DMS153 (cell line): ENCODE results near the gene NAALADL2.
A peak's percentile ranks its signal among the peaks of the same experiment; 100 is the strongest.

Experiments used
- DNase-seq: peaks from one replicate; lab custom pipeline; 2025; lab: John Stamatoyannopoulos, UW

Gene NAALADL2

DNA sequence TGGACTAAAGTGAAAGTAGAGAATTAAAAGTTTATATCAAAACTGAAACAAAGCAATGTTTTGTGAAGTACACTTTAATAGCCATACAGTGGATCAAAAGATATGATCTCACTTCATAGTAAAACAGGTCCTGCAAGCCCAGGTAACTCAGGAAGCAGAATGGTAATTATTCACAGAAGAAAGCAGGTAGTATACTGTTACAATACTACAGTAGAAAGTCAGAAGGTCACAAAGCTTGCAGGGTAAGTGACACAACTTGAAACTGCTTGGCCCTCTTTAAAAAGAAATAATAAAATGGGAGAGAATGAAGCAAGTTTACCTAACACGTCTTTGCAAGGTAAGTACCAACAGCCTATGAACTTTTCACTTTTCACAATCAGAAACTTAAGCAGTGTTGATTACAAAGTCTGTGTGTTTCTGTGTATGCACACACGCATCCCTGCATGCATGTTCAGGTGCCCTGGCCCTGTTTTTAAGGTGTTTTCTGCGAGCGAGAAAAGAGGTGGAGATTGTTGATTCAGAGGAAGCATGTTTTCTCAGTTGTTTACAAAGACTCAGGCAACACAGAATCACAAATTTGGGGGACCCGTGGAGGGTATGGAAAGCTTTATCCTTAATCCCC, at the start of gene NAALADL2:
Gene NAALADL2, plus strand, starts transcription at position 221 of the 622 bp plus-strand sequence.
- DNase-seq, result peak; percentile 61

DNA sequence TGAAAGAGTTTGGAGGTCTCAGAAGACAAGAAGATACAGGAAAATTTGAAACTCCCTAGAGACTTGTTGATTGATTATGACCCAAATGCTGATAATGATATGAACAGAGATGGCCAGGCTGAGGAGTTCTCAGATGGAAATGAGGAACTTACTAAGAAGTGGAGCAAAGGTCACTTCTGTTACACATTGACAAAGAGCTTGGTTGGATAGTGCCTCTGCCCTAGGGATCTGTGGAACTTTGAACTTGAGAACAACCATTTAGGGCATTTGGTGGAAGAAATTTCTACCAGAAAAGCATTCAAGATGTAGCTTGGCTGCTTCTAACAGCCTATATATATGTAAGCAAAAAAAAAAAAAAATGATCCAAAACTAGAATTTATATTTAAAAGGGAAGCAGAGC, 48.9 kb upstream of the NAALADL2 start:
- no peak for DNase-seq

DNA sequence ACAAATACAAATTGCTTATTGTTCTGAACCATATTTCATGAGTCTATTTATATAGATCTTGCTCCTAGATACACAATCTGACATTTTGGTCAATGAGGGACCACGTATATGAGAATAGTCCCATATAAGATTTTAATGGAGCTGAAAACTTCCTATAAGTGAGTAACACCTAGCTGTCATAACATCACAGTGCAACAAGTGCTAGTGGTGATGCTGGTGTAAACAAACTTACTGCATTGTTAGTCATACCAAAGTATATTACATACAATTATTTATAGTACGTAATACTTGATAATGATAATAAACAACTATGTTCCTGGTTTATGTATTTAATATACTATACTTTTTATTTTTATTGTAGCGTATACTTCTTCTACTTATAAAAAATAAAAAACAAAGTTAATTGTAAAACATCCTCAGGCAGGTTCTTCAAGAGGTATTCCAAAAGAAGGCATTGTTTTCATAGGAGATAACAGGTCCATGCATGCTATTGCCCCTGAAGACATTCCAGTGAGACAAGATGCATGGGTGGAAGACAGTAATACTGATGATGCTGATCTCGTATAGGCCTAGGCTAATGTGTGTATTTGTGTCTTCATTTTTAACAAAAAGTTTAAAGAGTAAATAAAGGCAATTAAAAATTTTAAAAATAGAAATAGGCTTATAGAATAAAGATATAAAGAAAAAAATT, 46.8 kb upstream of the NAALADL2 start:
- DNase-seq, result no peak

DNA sequence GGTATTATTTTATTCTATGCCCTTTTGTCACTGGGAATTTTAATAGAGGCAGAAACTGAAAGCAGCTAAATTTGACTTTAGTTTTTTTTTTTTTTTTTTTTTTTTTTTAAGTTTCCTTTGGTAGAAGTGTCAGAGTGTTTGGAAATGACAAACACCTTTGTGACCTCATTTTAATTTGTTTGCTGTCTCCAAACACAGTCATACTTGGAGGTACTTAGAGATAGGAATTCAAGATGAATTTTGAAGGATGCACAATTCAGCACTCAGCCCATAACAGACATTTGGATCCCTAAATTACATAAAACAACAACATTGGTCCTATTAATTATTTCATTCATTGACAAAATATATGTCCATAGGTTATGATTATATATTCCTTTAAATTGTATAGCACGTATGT, 43.4 kb upstream of the NAALADL2 start:
- DNase-seq, result no peak

DNA sequence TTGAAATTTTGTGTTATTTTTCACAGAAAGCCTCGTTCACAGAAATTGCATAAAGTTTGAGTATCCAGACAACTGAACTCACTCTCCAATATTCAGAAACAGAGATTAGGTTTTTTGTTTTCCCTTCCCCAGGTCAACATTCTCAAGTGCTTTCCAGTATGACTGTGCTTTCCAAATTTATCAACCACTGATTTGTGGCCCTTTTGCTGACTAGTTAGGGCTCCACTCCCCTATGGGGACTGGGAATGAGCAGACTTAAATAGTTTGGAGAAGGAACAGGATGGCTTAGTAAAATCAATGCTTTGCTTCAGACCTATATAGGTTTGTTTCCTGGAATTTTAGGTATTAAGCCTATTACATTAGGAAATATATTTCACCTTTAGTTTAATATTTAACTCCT, 38.2 kb upstream of the NAALADL2 start:
- no peak for DNase-seq

DNA sequence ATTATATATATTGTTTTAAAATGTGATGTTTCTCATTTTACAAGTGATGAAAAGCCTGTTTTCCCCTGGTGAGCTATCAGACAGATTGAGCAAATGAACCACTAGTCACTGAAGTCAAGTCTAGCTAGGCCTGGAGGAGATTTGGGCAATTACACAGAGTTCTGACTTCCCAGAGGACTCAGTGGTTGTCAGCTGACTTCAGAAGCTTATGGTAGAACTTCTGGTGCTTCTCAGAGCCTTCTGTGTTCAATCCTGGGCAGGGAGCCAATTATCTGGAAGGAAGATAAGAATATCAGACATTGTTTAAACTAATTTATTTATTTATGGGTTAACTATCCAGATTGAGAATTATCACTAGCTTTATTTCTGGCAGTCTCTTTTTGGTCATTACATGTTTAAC, 37.7 kb upstream of the NAALADL2 start:
- DNase-seq, result no peak

DNA sequence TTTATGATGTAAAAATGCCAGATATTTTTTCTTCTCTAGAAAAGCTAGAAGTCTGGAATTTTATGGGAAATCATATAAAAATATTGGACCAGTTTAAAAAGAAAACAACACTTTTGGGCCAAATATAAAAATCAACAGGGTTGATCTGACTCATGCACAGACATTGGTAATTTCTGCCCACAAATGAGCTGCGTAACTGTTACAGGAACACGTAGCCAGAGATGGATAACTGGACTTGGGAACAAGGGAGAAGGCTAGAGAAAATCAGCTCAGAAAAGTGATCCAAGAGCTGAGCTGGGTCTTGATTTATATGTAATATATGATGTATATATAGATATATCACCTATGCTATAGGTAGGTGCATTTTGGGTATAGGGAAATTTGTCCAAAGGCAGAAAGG, 36.8 kb upstream of the NAALADL2 start:
- DNase-seq, result no peak

DNA sequence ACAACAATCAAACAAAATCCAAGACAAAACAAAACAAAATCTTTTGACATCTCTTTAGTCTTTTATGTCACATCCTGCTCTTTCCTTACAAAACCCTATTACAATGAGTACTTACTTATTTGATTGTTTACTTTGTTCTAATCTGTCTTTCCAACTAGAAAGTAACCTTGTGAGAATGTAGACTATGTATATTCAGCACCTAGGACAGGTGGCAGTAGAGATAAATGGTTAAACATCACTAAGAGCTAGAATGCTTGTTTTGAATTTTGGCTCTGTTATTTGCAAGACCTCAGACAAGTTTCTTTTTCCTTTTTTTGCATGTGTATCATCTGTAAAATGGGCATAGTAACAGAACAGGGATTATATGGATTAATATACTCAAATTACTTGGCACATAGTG, 33.1 kb upstream of the NAALADL2 start:
- no peak for DNase-seq

DNA sequence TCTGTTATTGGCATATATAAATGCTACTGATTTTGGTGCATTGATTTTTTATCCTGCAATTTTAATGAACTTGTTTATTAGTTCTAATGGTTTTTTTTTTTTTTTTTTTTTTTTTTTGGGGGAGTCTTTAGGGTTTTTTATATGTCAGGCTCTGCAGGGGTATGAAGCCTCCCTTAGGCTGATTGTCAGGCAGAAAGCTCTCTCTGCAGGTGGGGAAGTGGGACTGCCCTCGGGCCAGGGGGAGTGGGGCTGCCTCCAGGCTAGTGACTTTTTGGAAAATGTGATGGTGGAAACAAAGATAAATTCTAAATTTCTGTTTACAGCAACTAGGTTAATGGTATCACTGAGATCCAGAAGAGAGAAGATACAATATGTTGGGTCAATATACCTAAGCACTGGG, 14.4 kb upstream of the NAALADL2 start:
- no peak for DNase-seq

DNA sequence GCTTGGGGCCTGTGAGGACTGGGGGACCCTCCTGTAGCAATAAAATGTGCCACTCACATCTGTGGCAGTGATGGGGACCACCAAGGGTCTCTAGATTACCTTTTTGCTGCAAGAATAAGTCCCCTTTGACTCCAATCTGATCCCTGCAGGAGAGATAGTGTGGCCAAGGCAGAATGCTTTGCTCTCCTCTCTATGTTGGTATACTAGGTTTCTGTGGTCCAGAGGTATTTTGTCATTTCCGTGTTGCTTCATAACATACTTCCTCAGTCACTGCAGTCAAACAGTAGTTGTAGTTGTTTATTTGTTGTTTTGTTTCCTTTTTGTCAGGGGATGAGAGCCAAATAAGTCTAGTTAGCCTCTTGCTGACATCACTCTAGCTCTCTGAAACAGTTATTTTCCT, 13.1 kb upstream of the NAALADL2 start:
- DNase-seq, result no peak

DNA sequence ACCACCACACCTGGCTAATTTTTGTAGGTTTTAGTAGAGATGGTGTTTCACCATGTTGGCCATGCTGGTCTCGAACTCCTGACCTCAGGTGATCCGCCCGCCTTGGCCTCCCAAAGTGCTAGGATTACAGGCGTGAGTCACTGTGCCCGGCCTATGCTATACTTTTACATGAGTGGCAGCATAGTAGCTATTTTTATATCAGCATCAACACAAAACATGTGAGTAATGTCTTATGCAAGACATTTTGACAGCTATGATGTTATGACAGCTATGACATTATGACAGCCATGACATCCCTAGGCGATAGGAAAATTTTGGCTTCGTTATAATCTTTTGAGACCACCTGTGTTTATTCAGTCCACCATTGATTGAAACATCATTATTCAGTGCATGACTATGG, 4.1 kb upstream of the NAALADL2 start:
- DNase-seq, result no peak

DNA sequence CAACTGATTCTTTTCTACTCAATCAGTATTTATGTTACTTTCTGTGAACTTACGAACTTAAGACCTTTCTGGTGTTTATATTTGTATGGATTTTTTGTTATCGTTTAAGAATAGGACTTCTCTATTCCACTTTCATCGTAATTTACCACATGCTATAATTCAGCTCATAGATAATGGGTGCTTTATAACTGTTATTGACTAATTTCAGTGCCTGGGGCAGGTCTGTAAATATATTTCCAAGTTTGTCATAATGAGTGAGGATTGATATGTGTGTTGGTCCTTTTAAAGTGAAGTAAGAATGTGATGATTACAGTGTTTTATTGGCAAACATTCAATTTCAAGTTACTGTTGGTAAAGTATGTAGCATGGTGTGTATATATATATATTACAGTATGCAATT, 1.8 kb upstream of the NAALADL2 start:
- no peak for DNase-seq

DNA sequence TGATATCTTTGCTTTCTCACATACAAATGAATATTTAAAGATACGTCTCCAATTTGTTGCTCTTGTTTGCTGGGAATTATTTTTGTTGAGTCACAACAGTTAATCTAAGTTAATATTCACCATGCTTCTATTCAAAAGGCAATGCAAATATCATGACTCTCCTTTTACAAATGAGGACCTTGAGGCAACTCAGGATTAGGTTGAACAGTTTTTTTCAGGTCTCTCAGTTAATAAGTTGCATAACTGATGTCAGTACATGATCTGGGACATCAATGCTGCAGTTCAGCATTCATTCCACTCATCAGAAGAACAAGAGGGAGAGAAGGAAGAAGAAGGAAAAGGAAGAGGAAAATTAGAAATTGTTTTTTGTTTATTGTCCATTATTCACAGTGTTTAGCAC, 781 bp upstream of the NAALADL2 start:
- no peak for DNase-seq

DNA sequence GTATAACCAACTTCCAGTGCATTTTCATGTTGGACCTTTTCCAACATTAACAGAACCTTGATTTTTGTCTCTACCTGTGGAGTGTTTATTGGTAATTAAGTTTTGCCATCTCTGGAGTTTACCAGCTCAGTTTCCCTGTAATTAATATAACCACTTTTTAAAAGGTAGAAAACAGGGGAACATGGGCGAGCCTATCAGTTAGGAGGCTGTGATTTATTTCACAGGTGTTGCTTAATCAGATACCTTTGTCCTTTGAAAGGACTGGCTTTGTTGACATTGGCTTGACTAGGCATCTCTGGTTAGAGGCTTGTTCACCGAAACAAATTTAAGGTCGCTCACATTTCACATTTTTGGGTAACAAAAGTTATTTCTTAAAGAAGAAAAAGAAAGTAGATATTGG, 622 bp downstream of the NAALADL2 start:
- DNase-seq, result peak; percentile 76

DNA sequence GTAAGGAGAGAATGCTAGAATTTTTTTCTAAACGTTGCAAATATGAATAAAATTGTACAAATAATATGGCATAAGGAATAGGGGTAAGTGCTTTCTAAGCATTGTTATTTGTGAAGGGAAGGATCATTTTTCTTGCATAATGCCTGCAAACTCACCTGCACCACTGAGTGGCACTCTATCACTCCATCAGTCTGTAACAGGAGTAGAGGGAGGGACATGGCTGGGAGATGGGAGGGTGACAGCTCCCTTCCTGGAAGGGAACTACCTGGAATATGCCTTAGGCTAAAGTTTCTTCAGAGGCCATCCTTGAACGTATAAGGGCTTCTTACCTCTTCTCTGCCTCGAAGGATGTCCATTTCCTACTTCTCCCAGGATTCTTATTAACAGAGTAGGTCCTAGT, 3.0 kb downstream of the NAALADL2 start:
- peak; percentile 78 for DNase-seq

DNA sequence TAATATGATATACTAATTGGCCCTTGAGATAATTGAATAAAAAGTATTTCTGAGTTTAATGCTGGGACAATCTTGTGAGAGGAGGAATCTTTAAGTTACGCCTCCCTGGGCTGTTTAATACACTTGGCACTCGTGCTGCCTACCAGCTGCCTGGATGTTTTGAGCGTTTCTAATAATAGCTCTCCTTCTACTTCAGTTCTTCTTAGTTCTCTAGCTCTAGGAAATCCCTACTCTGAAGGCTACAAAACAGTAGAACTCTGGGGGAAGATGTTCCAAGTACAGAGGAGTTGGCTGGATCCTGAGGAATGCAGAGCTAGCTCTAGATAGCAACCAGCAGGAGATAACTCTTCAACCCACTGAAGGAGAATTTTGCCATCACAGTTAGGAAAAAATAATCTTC, 3.5 kb downstream of the NAALADL2 start:
- DNase-seq, result no peak

DNA sequence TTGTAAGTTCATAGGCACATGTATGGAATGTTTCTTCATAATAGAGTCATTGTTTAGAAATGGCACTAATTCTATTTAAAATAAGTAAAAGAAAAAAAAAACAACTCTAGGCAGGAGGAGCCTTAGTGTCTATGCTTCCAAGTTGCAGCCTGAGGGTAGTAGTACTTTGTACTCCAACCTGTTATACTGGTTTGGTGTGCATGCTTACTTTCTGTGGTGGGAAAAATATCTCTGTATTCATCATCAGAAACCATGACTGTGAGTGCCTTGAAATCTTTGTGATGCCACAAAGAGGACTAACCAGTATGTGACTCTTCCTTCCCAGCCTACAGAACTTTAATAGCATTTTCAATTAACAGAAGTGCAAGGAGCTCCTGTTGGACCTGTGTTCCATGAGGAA, 4.4 kb downstream of the NAALADL2 start:
- peak; percentile 56 for DNase-seq

DNA sequence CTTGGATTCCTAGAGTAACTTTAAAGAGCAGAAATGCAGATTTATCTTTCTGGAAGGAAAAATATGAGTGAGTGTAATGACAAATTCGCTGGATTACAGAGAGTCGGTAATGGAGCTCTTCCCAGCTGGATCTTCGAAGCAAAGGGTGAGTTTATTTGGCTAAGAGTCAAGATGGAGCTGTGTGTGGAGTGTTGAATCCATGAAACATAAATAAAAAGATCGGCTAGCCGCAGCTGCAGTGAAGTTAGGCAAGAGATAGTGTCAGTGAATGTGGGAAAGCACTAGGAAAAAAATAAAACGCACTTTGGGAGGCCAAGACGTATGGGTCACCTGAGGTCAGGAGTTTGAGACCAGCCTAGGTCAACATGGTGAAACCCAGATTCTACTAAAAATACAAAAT, 10.3 kb downstream of the NAALADL2 start:
- DNase-seq, result no peak

DNA sequence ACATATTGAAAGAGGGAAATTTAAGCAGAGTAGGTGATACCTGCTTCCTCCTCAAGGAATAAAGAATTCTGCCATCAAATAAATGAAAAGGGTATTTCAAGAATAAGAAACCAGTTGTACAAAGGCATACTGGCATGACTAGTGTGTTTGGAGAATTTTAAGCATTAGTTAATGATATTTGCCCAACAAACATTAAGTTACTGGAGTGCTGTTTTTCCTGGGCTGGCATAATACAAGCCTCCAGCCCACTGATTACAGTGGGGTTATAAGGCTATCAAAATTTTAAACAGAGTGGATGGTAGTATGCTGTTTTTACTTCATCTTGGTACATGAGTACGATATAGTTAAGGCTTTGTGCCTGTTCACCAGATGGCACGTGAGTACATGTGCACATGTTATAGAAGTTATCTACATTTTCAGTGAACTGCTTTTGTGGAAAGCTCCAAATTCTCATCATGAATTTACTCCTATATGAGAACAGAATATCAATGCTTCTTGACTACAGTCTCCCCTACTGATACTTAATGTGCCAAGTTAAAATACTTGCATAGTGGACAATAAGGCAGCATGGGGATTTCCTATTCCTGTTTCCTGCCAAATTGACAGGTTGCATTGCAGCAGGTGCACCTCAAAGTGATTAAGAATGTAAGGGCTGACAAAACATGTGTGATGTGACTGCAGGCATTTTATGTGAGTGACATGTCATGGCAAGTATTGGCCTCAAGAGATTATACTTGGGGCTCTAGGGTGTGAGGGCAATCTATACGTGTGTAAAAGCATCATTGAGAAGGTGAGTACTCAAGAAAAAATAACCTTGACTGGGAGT, 14.9 kb downstream of the NAALADL2 start:
- no peak for DNase-seq

DNA sequence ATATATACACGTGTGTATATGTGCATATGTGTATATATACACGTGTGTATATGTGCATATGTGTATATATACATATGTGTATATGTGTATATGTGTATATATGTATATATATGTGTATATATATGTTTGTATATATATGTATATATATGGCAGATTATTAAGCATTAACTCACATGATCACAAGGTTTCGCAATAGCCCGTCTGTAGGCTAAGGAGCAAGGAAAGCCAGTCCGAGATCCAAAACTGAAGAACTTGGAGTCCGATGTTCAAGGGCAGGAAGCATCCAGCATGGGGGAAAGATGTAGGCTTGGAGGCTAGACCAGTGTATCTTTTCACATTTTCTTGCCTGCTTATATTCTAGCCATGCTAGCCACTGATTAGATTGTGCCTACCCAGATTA, 23.7 kb downstream of the NAALADL2 start:
- no peak for DNase-seq

DNA sequence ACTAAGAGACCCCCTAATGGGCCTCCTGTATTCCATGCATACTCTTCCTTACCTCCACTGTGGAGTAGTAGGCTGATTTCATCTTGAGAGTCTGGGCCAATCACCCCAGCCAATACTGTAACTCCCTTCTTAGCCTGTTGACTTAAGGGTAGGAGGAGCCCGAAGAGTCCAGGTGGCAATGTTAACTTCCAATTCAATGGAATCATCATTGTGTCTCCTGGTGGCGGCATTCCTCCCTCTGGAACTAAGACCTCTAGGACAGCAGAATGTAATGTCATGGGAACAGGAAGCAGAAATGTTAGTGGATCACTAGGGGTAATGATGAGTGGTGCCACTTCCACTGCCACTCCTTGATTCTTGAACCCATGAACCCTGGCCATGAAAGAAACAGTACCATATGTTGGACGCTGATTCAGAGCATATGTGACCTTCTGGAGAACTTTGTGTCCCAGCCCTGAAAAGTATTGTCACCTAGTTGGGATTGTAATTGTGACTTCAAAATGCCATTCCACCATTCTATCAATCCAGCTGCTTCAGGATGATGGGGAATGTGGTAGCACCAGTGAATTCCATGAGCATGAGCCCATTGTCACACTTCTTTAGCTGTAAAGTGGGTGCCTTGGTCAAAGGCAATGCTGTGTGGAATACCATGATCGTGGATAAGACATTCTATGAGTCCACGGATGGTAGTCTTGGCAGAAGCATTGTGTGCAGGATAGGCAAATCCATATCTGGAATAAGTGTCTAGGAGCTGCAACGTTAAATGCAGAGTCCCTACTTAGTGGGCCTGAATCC, 24.9 kb downstream of the NAALADL2 start:
- DNase-seq, result no peak

DNA sequence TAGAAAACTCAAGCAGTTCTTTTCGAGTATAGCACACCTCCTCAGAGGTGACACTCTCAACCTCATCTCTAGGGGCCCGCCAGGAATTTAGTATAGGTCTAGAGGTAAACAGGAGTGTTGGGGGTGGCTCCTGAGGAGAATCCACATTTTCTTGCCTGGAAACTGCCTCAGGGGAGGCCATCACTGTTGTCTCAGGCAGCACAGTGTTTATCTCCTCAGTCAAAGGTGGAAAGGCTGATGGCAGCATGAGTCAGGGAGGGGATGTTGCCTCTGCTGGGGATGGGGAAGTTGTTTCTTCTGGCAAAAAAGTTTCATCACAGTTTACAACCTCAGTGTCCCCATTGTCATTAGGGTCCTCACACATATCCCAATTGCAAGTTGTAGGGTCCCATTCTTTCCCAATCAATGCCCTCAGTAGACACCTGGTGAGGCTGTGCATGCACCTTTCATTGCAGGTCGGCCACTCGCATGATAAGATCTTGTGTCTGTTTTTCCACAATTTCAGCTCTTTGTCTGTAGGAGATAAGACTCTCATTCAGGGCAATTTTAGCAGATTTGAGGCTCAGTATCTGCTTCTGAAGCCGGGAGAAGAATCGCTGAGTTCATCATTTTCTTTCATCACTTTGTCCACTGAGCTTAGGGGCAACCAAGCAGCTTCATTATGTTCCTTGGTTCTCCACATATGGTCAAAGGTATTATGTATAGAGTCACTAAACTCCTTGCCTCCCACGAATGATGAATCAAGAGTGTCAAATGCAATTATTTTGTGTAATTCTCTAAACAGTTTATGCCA, 25.8 kb downstream of the NAALADL2 start:
- DNase-seq, result no peak
